DOHH2 (cell line): ENCODE data around the gene DSP.

Experiments used
- CTCF ChIP-seq: fragments of 200-600 bp; sonication (generic); IDR thresholded peaks from one replicate; pipeline ENCODE4 v1.5.1; 2014; ENCODE audit warnings: antibody characterized with exemption, mild to moderate bottlenecking, low read depth, low read length; ENCODE audit not compliant: poor library complexity, severe bottlenecking
- EZH2phosphoT487 ChIP-seq: fragments of 200-600 bp; sonication (generic); IDR thresholded peaks from 2 replicates; pipeline ENCODE4 v1.6.1; 2017; ENCODE audit warnings: borderline replicate concordance, mild to moderate bottlenecking, antibody characterized with exemption, low read length, moderate library complexity, mixed read lengths

- TF ChIP-seq CTCF (no peak), EZH2phosphoT487 (no peak)
These were observed 83.6 kb downstream of the DSP start for GRCh38 chr6:7624796-7625710.
